ENCODE measurements around the gene KRT10.

The KRT10 gene

GRCh38 chr17:40778461-40778860 lies 44.0 kb downstream of the KRT10 start:
- no peak for DNase-seq
- intact Hi-C loops (cut with DNase I; ENCODE audit: low total_unique reads), result no loop called here
- no peak for TF ChIP-seq CTCF (IDR thresholded peaks at IDR 0.05)
- no peaks in the 10 kb centered on the region for H3K9me3 ChIP-seq
- no peaks in the 10 kb centered on the region for H3K36me3 ChIP-seq
- H3K4me3 ChIP-seq, result no peak overlapping the region
- peaks cover 0 to 27% of the 10 kb centered on the region in 2 donors for H3K27me3 ChIP-seq
- no peaks in the 10 kb centered on the region for H3K4me1 ChIP-seq
- H3K27ac ChIP-seq, result no peak overlapping the region

- Histone ChIP-seq H3K36me3 (no peaks in the 10 kb centered on the region), H3K4me3 (no peak overlapping the region), H3K9me3 (no peaks in the 10 kb centered on the region), H3K27ac (no peak overlapping the region), H3K27me3 (peaks cover 0 to 27% of the 10 kb centered on the region in 2 donors), H3K4me1 (no peaks in the 10 kb centered on the region)
- DNase-seq, result no peak
- intact Hi-C loops (cut with DNase I; ENCODE audit: low total_unique reads), result no loop called here
- no peak for TF ChIP-seq CTCF (IDR thresholded peaks at IDR 0.05)
Observed at GRCh38 chr17:40777971-40778370, 44.4 kb downstream of the KRT10 start.

GRCh38 chr17:40777459-40777858 lies 45.0 kb downstream of the KRT10 start:
- Histone ChIP-seq H3K4me1 (no peaks in the 10 kb centered on the region), H3K27me3 (peaks cover 0 to 27% of the 10 kb centered on the region in 2 donors), H3K9me3 (no peaks in the 10 kb centered on the region), H3K27ac (no peak overlapping the region), H3K36me3 (no peaks in the 10 kb centered on the region), H3K4me3 (no peak overlapping the region)
- TF ChIP-seq CTCF (IDR thresholded peaks at IDR 0.05), result no peak
- intact Hi-C loops (cut with DNase I; ENCODE audit: low total_unique reads), result no loop called here
- no peak for DNase-seq

- Histone ChIP-seq H3K27me3 (peaks cover 0 to 20% of the 10 kb centered on the region in 2 donors), H3K4me1 (no peaks in the 10 kb centered on the region), H3K9me3 (no peaks in the 10 kb centered on the region), H3K4me3 (no peak overlapping the region), H3K36me3 (no peaks in the 10 kb centered on the region), H3K27ac (no peak overlapping the region)
- intact Hi-C loops (cut with DNase I; ENCODE audit: low total_unique reads), result no loop called here
- no peak for TF ChIP-seq CTCF (IDR thresholded peaks at IDR 0.05)
- DNase-seq, result no peak
Observed at GRCh38 chr17:40775945-40776344, 46.5 kb downstream of the KRT10 start.

GRCh38 chr17:40772101-40772500 lies 50.3 kb downstream of the KRT10 start, which contains the start of gene KRT26:
Gene KRT26 (minus strand): TSS chr17:40772201. CDS start chr17:40772113, 88 bp downstream.
- Histone ChIP-seq H3K36me3 (no peaks in the 10 kb centered on the region), H3K4me1 (no peaks in the 10 kb centered on the region), H3K27me3 (peaks cover 0 to 4% of the 10 kb centered on the region in 2 donors), H3K9me3 (no peaks in the 10 kb centered on the region), H3K4me3 (no peak within 1 kb of the TSS), H3K27ac (no peak within 1 kb of the TSS)
- no peak for DNase-seq
- TF ChIP-seq CTCF (IDR thresholded peaks at IDR 0.05), result no peak
- intact Hi-C loops (cut with DNase I; ENCODE audit: low total_unique reads), result no loop called here
